ENCODE measurements around the gene KBTBD4. TPM values are rescaled to one million over a fixed set of nuclear protein-coding genes. Genes with fewer than 3 reads are reported as not detected.

The KBTBD4 gene
- total RNA-seq, 1 experiment from 2014 or later = 15.9 TPM

- H3K18ac ChIP-seq (ENCODE audit: insufficient read length, low read depth, low read length) = no peak overlapping the region
- no peak overlapping the region for H3K4me3 Mint-ChIP-seq
- no peaks in the 10 kb centered on the region for H3K27me3 Mint-ChIP-seq (ENCODE audit: low read depth)
- no peaks in the 10 kb centered on the region for H3K79me1 ChIP-seq (ENCODE audit: insufficient read depth, low read depth, low read length, poor library complexity, severe bottlenecking)
- no peak overlapping the region for H3K27ac Mint-ChIP-seq
- no peak overlapping the region for H4K8ac ChIP-seq (replicated peaks; ENCODE audit: insufficient read length, low read depth, low read length)
- H2BK12ac ChIP-seq (ENCODE audit: insufficient read length, low read depth, low read length) = no peak overlapping the region
- no peak overlapping the region for H3T11ph ChIP-seq (ENCODE audit: low read length)
- no peak overlapping the region for H2AK5ac ChIP-seq (ENCODE audit: insufficient read length, low read length)
- no peak overlapping the region for H4K91ac ChIP-seq (ENCODE audit: insufficient read length, low read depth, low read length)
- H3K56ac ChIP-seq (ENCODE audit: insufficient read length, low read depth, low read length) = no peak overlapping the region
- H3K9me3 ChIP-seq (ENCODE audit: control insufficient read depth, low read depth, low read length) = no peaks in the 10 kb centered on the region
- H2BK20ac ChIP-seq (ENCODE audit: low read depth, low read length, poor library complexity, severe bottlenecking) = no peak overlapping the region
- H3K14ac ChIP-seq (ENCODE audit: insufficient read depth, low read length) = no peak overlapping the region
- WGBS (ENCODE audit: extremely low coverage, insufficient read length, low lambda C conversion rate) = no CpG with 5 or more reads among the region's 5 CpGs
- DNase-seq = no peak
- no peak overlapping the region for H3K27ac ChIP-seq (ENCODE audit: insufficient read length, low read depth, low read length)
- TF ChIP-seq CTCF (conservative IDR thresholded peaks at IDR 0.05) = no peak
- H2AFZ ChIP-seq (ENCODE audit: low read length) = no peak overlapping the region
- H3K4me2 ChIP-seq (ENCODE audit: insufficient read depth, insufficient read length, low read length) = no peak overlapping the region
- no peak overlapping the region for H2BK5ac ChIP-seq (ENCODE audit: insufficient read length, low read length)
- H4K5ac ChIP-seq (ENCODE audit: insufficient read length, low read depth, low read length) = no peak overlapping the region
- no peaks in the 10 kb centered on the region for H3K23me2 ChIP-seq (ENCODE audit: insufficient read length, low read depth, low read length, poor library complexity, severe bottlenecking)
- no peaks in the 10 kb centered on the region for H3K9me3 Mint-ChIP-seq
- no peak overlapping the region for H3K23ac ChIP-seq (ENCODE audit: insufficient read length, low read depth, low read length)
- no peaks in the 10 kb centered on the region for H3K79me2 ChIP-seq (ENCODE audit: insufficient read depth, low read length)
- H2BK120ac ChIP-seq (ENCODE audit: low read depth, low read length, poor library complexity, severe bottlenecking) = no peak overlapping the region
- H3K4me1 ChIP-seq (ENCODE audit: insufficient read depth, low read length) = no peaks in the 10 kb centered on the region
- H3K27me3 ChIP-seq (ENCODE audit: insufficient read depth, low read length) = no peaks in the 10 kb centered on the region
- no peaks in the 10 kb centered on the region for H4K20me1 ChIP-seq (ENCODE audit: control insufficient read depth, insufficient read depth, insufficient read length)
- H2BK15ac ChIP-seq (ENCODE audit: low read depth, low read length) = no peak overlapping the region
- H3K36me3 Mint-ChIP-seq (ENCODE audit: insufficient read depth in 1 of 3, low read depth in 3 of 3) = peaks cover 0 to 4% (median 2%) of the 10 kb centered on the region in 3 experiments; a peak in 2 of 7 replicates
- no peak overlapping the region for H3K9ac ChIP-seq (ENCODE audit: extremely low read depth, insufficient read length, low read length)
- H3K4me1 Mint-ChIP-seq = no peaks in the 10 kb centered on the region
- no peak overlapping the region for H3K4ac ChIP-seq (ENCODE audit: low read depth, low read length)
These were observed 28.0 kb upstream of the KBTBD4 start for GRCh38 chr11:47606731-47607130.
